K562 (cell line): ENCODE data around the gene MAP3K7. TPM values are rescaled to one million over a fixed set of nuclear protein-coding genes. Genes with fewer than 3 reads are reported as not detected.

Experiments used
- ARID1B ChIP-seq: fragments of 450-650 bp; IDR thresholded peaks from 2 replicates; pipeline ENCODE4 v1.6.1; 2016; ENCODE audit warnings: antibody characterized with exemption, mild to moderate bottlenecking, inconsistent platforms
- HDGF ChIP-seq: fragments of 450-650 bp; IDR thresholded peaks from 2 replicates; pipeline ENCODE4 v1.6.1; 2016
- HMBOX1 ChIP-seq: sonication (generic); IDR thresholded peaks from 2 replicates; pipeline ENCODE4 v1.6.1; 2016
- MTA1 ChIP-seq: fragments of 450-650 bp; IDR thresholded peaks from 2 replicates; pipeline ENCODE4 v1.6.1; 2017; ENCODE audit warnings: borderline replicate concordance
- NEUROD1 ChIP-seq: fragments of 150-350 bp; IDR thresholded peaks from 2 replicates; pipeline ENCODE4 v1.6.1; 2014; ENCODE audit warnings: borderline replicate concordance, low read length, low read depth; ENCODE audit not compliant: partially characterized antibody
- NFE2 ChIP-seq: IDR thresholded peaks from 2 replicates; pipeline ENCODE4 v1.6.1; 2014; ENCODE audit warnings: antibody characterized with exemption, low read depth
- PBX2 ChIP-seq, 2 experiments: IDR thresholded peaks in 1 of 2; conservative IDR thresholded peaks in 1 of 2; 2 replicates each; pipeline ENCODE4 v1.6.1; 2016; ENCODE audit warnings: low read depth in 2 of 2, mild to moderate bottlenecking in 1 of 2, missing compliant biosample characterization in 1 of 2, missing genetic modification characterization in 1 of 2, moderate library complexity in 1 of 2
- PHTF2 ChIP-seq: fragments of 250-450 bp; sonication (Bioruptor Pico); IDR thresholded peaks from 2 replicates; pipeline ENCODE4 v1.5.0; 2021; ENCODE audit warnings: mild to moderate bottlenecking
- RAD21 ChIP-seq, 2 experiments: fragments of 250-450 bp in 1 of 2; fragments of 450-650 bp in 1 of 2; sonication (Bioruptor Pico) in 1 of 2; formaldehyde crosslinking in 1 of 2; IDR thresholded peaks in 1 of 2; conservative IDR thresholded peaks in 1 of 2; 2 replicates each; pipeline versions ENCODE4 v1.4.0 to v1.8.0; 2020 to 2022; ENCODE audit warnings: mild to moderate bottlenecking in 2 of 2, moderate library complexity in 1 of 2
- SIX5 ChIP-seq, 2 experiments: IDR thresholded peaks; 2 replicates each; pipeline ENCODE4 v1.6.1; 2011; ENCODE audit warnings: low read length in 2 of 2, borderline replicate concordance in 1 of 2, low read depth in 1 of 2, mild to moderate bottlenecking in 1 of 2, moderate library complexity in 1 of 2; ENCODE audit not compliant: insufficient read depth in 1 of 2
- SMARCA4 ChIP-seq: fragments of 450-650 bp; IDR thresholded peaks from 2 replicates; pipeline ENCODE4 v1.6.1; 2016
- TCF15 ChIP-seq: fragments of 250-450 bp; sonication (Bioruptor Pico); IDR thresholded peaks from 2 replicates; pipeline ENCODE4 v1.8.0; 2022; ENCODE audit warnings: moderate library complexity, mild to moderate bottlenecking, inconsistent platforms
- TRIM28 ChIP-seq: fragments of 450-650 bp; IDR thresholded peaks from 2 replicates; pipeline ENCODE4 v1.6.1; 2017
- USF1 ChIP-seq: sonication (generic); formaldehyde crosslinking; IDR thresholded peaks from 2 replicates; pipeline ENCODE4 v1.9.0; 2022; ENCODE audit warnings: mild to moderate bottlenecking, missing genetic modification reagents
- ZMIZ1 ChIP-seq, 2 experiments: fragments of 150-350 bp in 1 of 2; IDR thresholded peaks; 2 replicates each; pipeline ENCODE4 v1.6.1; 2012 to 2016; ENCODE audit warnings: low read depth in 2 of 2, low read length in 2 of 2, mild to moderate bottlenecking in 1 of 2, moderate library complexity in 1 of 2
- ZNF140 ChIP-seq: fragments of 250-450 bp; sonication (Bioruptor Pico); IDR thresholded peaks from 2 replicates; pipeline ENCODE4 v1.8.0; 2021; ENCODE audit warnings: moderate library complexity, mild to moderate bottlenecking, inconsistent platforms
- ZNF239 ChIP-seq: fragments of 250-450 bp; sonication (Bioruptor Pico); IDR thresholded peaks from 2 replicates; pipeline ENCODE4 v1.4.0; 2020; ENCODE audit warnings: mild to moderate bottlenecking
- ZNF316 ChIP-seq: fragments of 450-650 bp; IDR thresholded peaks from 2 replicates; pipeline ENCODE4 v1.6.1; 2016
- ZNF75A ChIP-seq: fragments of 450-650 bp; formaldehyde crosslinking; IDR thresholded peaks from 2 replicates; pipeline ENCODE4 v1.4.0; 2020; ENCODE audit warnings: mild to moderate bottlenecking
- polyA plus RNA-seq, 8 experiments: library from polyadenylated mRNA; depleted of rRNA in 4 of 8; stranded (reverse) in 5 of 8; unstranded in 3 of 8; fragments of >200 nt; fragmentation: Nextera tagmentation in 2 of 8; fragmentation: Illumina TruSeq in 1 of 8; extraction: Ambion mirVana in 2 of 8; extraction: Trizol in 1 of 8; gene quantifications; 2 replicates each; pipeline versions ENCODE4 v1.2.1 to v1.2.3, GENCODE V29; 2011 to 2014; ENCODE audit warnings: inconsistent platforms in 1 of 8, missing spikeins in 1 of 8
- total RNA-seq, 7 experiments: library from RNA; depleted of rRNA in 6 of 7; stranded (reverse); fragments of >200 nt in 6 of 7; fragmentation: Illumina TruSeq in 2 of 7; extraction: Trizol in 2 of 7; gene quantifications; 2 replicates each; pipeline versions ENCODE4 v1.2.1 to v1.2.3, GENCODE V29; 2011 to 2021; ENCODE audit warnings: low replicate concordance in 1 of 7

Gene MAP3K7
- total and polyA plus RNA-seq, 9 of the 15 experiments (the other 6 are each of a cell fraction or from before 2014, with no cell fraction given) = 13.4 to 60.9 (median 34.8) TPM

GRCh38 chr6:90530882-90531281, 56.0 kb downstream of the MAP3K7 start (continued):
- TF ChIP-seq PHTF2 (CRISPR knock-in tag) = no peak
- no peak for TF ChIP-seq ZMIZ1 (IDR thresholded peaks at IDR 0.05; ENCODE audit: low read depth in 2 of 2, low read length in 2 of 2)
- TF ChIP-seq NFE2 = peak; percentile 94
- TF ChIP-seq HDGF = no peak
- TF ChIP-seq ZNF140 (CRISPR knock-in tag) = no peak
- TF ChIP-seq MTA1 = no peak
- TF ChIP-seq ZNF316 = peak; percentile 97
- TF ChIP-seq RAD21 (CRISPR knock-in tag; conservative IDR thresholded peaks at IDR 0.05 in 1 of 2, IDR thresholded peaks at IDR 0.05 in 1 of 2) = 0 out of 4 replicates have a peak, but pooled peaks of 1 of the 2 experiments have one; percentile 12
- TF ChIP-seq TRIM28 = no peak
- TF ChIP-seq SMARCA4 = peak; percentile 54; the same call in 1 of the 2 replicates
- 0 out of 2 replicates have a peak, but pooled peaks have one; percentile 13 for TF ChIP-seq ZNF75A (CRISPR knock-in tag)
- TF ChIP-seq ARID1B = peak; percentile 43; the same call in 1 of the 2 replicates
- no peak for TF ChIP-seq USF1 (CRISPR knock-in tag)
- TF ChIP-seq NEUROD1 = no peak
- TF ChIP-seq SIX5 (IDR thresholded peaks at IDR 0.05; ENCODE audit: borderline replicate concordance in 1 of 2, insufficient read depth in 1 of 2, low read depth in 1 of 2, low read length in 2 of 2) = no peak
- TF ChIP-seq ZNF239 (CRISPR knock-in tag) = no peak
- peak; percentile 59 for TF ChIP-seq HMBOX1
- no peak for TF ChIP-seq TCF15 (CRISPR knock-in tag)
- no peak for TF ChIP-seq PBX2 (CRISPR knock-in tag; IDR thresholded peaks at IDR 0.05; ENCODE audit: low read depth)
- TF ChIP-seq PBX2 (tag; conservative IDR thresholded peaks at IDR 0.05; ENCODE audit: low read depth) = no peak
